WTC11 (cell line): Measurements from ENCODE around the gene KIRREL3.

Experiments used
- ELF4 ChIP-seq: sonication (generic); formaldehyde crosslinking; IDR thresholded peaks from 2 replicates; pipeline ENCODE4 v1.8.1; 2022; ENCODE audit warnings: low read depth, mild to moderate bottlenecking, moderate library complexity, missing genetic modification reagents
- FOXK1 ChIP-seq: sonication (generic); formaldehyde crosslinking; IDR thresholded peaks from 2 replicates; pipeline ENCODE4 v1.8.0; 2022; ENCODE audit warnings: mild to moderate bottlenecking, moderate library complexity, missing genetic modification reagents
- FOXP1 ChIP-seq: sonication (generic); formaldehyde crosslinking; IDR thresholded peaks from 2 replicates; pipeline ENCODE4 v1.8.0; 2022; ENCODE audit warnings: missing genetic modification reagents, mild to moderate bottlenecking, moderate library complexity, borderline replicate concordance
- JUN ChIP-seq: sonication (generic); formaldehyde crosslinking; IDR thresholded peaks from 2 replicates; pipeline ENCODE4 v1.8.0; 2023; ENCODE audit warnings: mild to moderate bottlenecking, missing genetic modification reagents
- NFYB ChIP-seq: sonication (generic); formaldehyde crosslinking; conservative IDR thresholded peaks from 2 replicates; pipeline ENCODE4 v1.8.0; 2022; ENCODE audit warnings: low read depth, missing genetic modification reagents
- TF ChIP-seq, protein P1 (sequence below): fragments of 200-600 bp; IDR thresholded peaks from 2 replicates; pipeline ENCODE4 v1.8.0; 2022; ENCODE audit warnings: antibody characterized with exemption
- TF ChIP-seq, protein P2 (sequence below): sonication (generic); formaldehyde crosslinking; conservative IDR thresholded peaks from 2 replicates; pipeline ENCODE4 v1.8.1; 2022; ENCODE audit warnings: mild to moderate bottlenecking, missing genetic modification reagents
- TF ChIP-seq, protein P3 (sequence below): sonication (generic); formaldehyde crosslinking; IDR thresholded peaks from 2 replicates; pipeline ENCODE4 v1.8.1; 2022; ENCODE audit warnings: mild to moderate bottlenecking, missing genetic modification reagents, moderate library complexity, borderline replicate concordance
- TF ChIP-seq, protein P4 (sequence below): sonication (generic); formaldehyde crosslinking; IDR thresholded peaks from 2 replicates; pipeline ENCODE4 v1.8.1; 2023; ENCODE audit warnings: mild to moderate bottlenecking, missing genetic modification reagents, moderate library complexity

DNA sequence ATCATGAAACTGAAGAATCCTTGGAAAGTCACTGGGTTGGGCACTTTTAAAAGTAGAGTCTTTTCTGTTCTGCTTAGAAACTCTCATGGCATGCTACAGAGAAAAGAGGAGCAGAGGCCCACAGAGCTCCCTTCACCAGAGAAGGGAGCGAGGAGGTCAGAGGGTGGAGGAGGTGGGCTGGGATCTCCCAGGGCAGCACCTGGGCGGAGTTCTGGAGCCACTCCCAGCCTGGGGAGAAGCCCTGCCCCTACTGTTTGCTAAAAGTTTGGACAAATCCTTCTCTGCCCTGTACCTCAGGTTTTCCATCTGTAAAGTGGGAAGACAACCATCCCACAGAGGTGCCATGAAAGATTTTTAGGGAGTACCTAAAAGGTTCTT is 299.1 kb downstream of the KIRREL3 start:
- TF ChIP-seq, protein P1, sequence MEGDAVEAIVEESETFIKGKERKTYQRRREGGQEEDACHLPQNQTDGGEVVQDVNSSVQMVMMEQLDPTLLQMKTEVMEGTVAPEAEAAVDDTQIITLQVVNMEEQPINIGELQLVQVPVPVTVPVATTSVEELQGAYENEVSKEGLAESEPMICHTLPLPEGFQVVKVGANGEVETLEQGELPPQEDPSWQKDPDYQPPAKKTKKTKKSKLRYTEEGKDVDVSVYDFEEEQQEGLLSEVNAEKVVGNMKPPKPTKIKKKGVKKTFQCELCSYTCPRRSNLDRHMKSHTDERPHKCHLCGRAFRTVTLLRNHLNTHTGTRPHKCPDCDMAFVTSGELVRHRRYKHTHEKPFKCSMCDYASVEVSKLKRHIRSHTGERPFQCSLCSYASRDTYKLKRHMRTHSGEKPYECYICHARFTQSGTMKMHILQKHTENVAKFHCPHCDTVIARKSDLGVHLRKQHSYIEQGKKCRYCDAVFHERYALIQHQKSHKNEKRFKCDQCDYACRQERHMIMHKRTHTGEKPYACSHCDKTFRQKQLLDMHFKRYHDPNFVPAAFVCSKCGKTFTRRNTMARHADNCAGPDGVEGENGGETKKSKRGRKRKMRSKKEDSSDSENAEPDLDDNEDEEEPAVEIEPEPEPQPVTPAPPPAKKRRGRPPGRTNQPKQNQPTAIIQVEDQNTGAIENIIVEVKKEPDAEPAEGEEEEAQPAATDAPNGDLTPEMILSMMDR, result no peak
- TF ChIP-seq JUN (CRISPR knock-in tag), result no peak
- TF ChIP-seq, protein P2, sequence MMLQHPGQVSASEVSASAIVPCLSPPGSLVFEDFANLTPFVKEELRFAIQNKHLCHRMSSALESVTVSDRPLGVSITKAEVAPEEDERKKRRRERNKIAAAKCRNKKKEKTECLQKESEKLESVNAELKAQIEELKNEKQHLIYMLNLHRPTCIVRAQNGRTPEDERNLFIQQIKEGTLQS, result no peak
- TF ChIP-seq FOXK1 (CRISPR knock-in tag), result no peak
- no peak for TF ChIP-seq ELF4 (CRISPR knock-in tag)
- TF ChIP-seq NFYB, result no peak
- TF ChIP-seq, protein P3, sequence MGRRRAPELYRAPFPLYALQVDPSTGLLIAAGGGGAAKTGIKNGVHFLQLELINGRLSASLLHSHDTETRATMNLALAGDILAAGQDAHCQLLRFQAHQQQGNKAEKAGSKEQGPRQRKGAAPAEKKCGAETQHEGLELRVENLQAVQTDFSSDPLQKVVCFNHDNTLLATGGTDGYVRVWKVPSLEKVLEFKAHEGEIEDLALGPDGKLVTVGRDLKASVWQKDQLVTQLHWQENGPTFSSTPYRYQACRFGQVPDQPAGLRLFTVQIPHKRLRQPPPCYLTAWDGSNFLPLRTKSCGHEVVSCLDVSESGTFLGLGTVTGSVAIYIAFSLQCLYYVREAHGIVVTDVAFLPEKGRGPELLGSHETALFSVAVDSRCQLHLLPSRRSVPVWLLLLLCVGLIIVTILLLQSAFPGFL (CRISPR knock-in tag), result no peak
- TF ChIP-seq FOXP1 (CRISPR knock-in tag), result no peak
- TF ChIP-seq, protein P4, sequence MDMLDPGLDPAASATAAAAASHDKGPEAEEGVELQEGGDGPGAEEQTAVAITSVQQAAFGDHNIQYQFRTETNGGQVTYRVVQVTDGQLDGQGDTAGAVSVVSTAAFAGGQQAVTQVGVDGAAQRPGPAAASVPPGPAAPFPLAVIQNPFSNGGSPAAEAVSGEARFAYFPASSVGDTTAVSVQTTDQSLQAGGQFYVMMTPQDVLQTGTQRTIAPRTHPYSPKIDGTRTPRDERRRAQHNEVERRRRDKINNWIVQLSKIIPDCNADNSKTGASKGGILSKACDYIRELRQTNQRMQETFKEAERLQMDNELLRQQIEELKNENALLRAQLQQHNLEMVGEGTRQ, result no peak
